Measurements from ENCODE around the gene SLC39A2.

DNA sequence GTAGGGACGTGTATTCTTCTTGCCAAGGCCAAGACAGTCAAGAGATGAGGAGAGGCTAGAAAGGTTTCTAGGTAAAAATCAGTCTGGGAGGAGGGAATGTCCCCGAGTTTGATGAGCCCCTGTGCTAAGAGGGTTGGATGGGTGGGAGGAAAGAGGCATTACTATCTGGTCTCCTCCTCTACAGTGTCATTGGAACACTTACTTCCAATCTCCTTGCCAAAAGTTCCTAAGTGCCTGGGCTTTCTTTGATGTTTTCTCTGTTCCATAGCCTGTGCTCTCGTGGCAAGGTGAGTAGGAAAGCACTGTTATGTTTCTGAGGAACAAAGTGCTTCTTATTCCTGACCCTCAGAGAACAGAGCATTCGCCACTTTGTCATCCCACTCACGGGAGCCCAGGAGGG, 35.6 kb downstream of the SLC39A2 start, which contains the start of gene RNASE13:
- TF ChIP-seq CTCF (conservative IDR thresholded peaks at IDR 0.05): no peak
- TF ChIP-seq ZFX (IDR thresholded peaks at IDR 0.05): no peak

Data from C4-2B (cell line).